Activated CD4-positive, alpha-beta T cell treated with anti-CD3 and anti-CD28 coated beads for 36 hours (primary cell): ENCODE data around the gene TTC34. TPM values are rescaled to one million over a fixed set of nuclear protein-coding genes. Genes with fewer than 3 reads are reported as not detected.
A peak's percentile ranks its signal among the peaks of the same experiment; 100 is the strongest.
"Not testable (repeated sequence)": the region's sequence is repeated elsewhere in the genome, so short reads cannot be mapped to it uniquely, and the experiment has no call there.

Experiments
- ATAC-seq: fragments of 200-7000 bp; cut with Tn5 transposase; one replicate; pipeline ENCODE4 v1.10.0; 2021; ENCODE audit warnings: mild to moderate bottlenecking, moderate library complexity
- CTCF ChIA-PET: fragments of 350-600 bp; sonication (Branson Sonifier 250); formaldehyde crosslinking; loops from one replicate; lab custom pipeline; 2021; ENCODE audit warnings: antibody characterized with exemption; lab: Charles Lee
- POLR2A ChIA-PET: fragments of 350-600 bp; sonication (Branson Sonifier 250); formaldehyde crosslinking; loops from one replicate; lab custom pipeline; 2021; ENCODE audit warnings: antibody characterized with exemption, inconsistent platforms; lab: Charles Lee
- DNase-seq: peaks from one replicate; pipeline ENCODE4 v3.0.0-alpha.2; 2020
- H3K27ac Mint-ChIP-seq: one replicate; pipeline ENCODE4 v1.8.0; 2021; ENCODE audit warnings: mixed read lengths
- H3K27me3 Mint-ChIP-seq: one replicate; pipeline ENCODE4 v1.8.0; 2021; ENCODE audit warnings: mixed read lengths
- H3K36me3 Mint-ChIP-seq: one replicate; pipeline ENCODE4 v1.8.0; 2021; ENCODE audit warnings: low read depth, mixed read lengths
- H3K4me1 Mint-ChIP-seq: one replicate; pipeline ENCODE4 v1.8.0; 2021; ENCODE audit warnings: mixed read lengths
- H3K4me3 Mint-ChIP-seq: one replicate; pipeline ENCODE4 v1.8.0; 2021; ENCODE audit warnings: mild to moderate bottlenecking, moderate library complexity, mixed read lengths
- H3K9me3 Mint-ChIP-seq: one replicate; pipeline ENCODE4 v1.8.0; 2021; ENCODE audit warnings: low read depth, mixed read lengths
- intact Hi-C, 2 experiments: fragments of 100-400 bp; cut with DNase I in 1 of 2; cut with micrococcal nuclease in 1 of 2; formaldehyde crosslinking; loops; one replicate each; pipeline versions ENCODE4 v1.14.2 to v1.15.1; 2022 to 2024; cut with DNase I, micrococcal nuclease
- total RNA-seq, 2 experiments: library from RNA; stranded (reverse); gene quantifications; one replicate each; pipeline ENCODE4 v1.2.3, GENCODE V29; 2021

TTC34 gene
- total RNA-seq, 2 experiments from 2014 or later: 1.3 TPM

DNA sequence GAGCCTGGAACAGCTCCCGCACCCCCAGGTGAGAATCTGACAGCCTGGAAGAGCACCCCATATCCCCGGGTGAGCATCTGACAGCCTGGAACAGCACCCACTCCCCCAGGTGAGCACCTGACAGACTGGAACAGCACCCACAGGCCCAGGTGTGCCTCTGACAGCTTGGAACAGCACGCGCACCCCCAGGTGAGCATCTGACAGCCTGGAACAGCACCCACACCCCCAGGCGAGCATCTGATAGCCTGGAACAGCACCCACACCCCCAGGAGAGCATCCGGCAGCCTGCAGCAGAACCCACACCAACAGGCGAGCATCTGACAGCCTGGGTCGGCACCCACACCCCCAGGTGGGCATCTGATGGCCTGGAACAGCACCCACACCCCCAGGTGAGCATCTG is 141.7 kb downstream of the TTC34 start:
- H3K27me3 Mint-ChIP-seq, intact Hi-C loops, H3K4me3 Mint-ChIP-seq, H3K36me3 Mint-ChIP-seq, ATAC-seq, H3K4me1 Mint-ChIP-seq, H3K9me3 Mint-ChIP-seq, DNase-seq, H3K27ac Mint-ChIP-seq, CTCF ChIA-PET, POLR2A ChIA-PET: not testable (repeated sequence)

DNA sequence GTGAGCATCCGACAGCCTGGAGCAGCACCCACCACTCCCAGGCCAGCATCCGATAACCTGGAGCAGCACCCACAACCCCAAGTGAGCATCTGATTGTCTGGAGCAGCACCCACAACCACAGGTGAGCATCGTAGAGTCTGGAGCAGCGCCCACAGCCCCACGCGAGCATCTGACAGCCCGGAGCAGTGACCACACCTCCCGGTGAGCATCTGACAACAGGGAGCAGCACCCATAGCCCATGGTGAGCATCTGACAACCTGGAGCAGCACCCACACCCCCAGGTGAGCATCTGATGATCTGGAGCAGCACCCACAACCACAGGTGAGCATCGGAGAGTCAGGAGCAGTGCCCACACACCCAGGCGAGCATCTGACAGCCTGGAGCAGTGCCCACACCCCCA is 143.6 kb downstream of the TTC34 start:
- H3K9me3 Mint-ChIP-seq, intact Hi-C loops, H3K4me3 Mint-ChIP-seq, CTCF ChIA-PET, H3K36me3 Mint-ChIP-seq, ATAC-seq, H3K4me1 Mint-ChIP-seq, H3K27ac Mint-ChIP-seq, POLR2A ChIA-PET: not testable (repeated sequence)
- peaks cover 29% of the 10 kb centered on the region for H3K27me3 Mint-ChIP-seq
- peak; percentile 8 for DNase-seq

DNA sequence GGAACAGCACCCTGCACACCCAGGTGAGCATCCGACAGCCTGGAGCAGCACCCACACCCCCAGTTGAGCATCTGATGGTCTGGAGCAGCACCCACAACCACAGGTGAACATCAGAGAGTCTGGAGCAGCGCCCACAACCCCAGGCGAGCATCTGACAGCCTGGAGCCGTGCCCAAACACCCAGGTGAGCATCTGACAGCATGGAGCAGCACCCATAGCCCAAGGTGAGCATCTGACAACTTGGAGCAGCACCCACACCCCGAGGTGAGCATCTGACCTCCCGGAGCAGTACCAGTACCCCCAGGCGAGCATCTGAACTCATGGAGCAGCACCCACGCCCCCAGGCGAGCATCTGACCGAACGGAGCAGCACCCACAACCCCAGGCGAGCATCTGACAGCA is 144.4 kb downstream of the TTC34 start:
- H3K9me3 Mint-ChIP-seq, H3K36me3 Mint-ChIP-seq, POLR2A ChIA-PET, H3K27ac Mint-ChIP-seq, H3K4me1 Mint-ChIP-seq, DNase-seq, ATAC-seq, H3K4me3 Mint-ChIP-seq, intact Hi-C loops, CTCF ChIA-PET: not testable (repeated sequence)
- peaks cover 35% of the 10 kb centered on the region for H3K27me3 Mint-ChIP-seq

DNA sequence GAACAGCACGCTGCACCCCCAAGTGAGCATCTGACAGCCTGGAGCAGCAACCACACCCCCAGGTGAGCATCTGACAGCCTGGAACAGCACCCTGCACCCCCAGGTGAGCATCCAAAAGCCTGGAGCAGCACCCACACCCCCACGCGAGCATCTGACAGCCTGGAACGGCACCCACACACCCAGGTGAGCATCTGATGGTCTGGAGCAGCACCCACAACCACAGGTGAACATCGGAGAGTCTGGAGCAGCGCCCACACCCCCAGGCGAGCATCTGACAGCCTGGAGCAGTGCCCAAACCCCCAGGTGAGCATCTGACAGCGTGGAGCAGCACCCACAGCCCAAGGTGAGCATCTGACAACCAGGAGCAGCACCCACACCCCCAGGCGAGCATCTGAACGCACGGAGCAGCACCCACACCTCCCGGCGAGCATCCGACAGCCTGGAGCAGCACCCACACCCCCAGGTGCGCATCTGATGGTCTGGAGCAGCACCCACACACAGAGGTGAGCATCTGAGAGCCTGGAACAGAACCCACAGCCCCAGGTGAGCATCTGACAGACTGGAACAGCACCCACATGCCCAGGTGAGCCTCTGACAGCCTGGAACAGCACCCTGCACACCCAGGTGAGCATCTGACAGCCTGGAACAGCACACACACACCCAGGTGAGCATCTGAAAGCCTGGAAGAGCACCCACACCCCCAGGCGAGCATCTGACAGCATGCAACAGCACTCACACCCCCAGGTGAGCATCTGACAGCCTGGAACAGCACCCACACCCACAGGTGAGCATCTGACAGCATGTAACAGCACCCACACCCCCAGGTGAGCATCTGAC is 145.7 kb downstream of the TTC34 start:
- H3K27ac Mint-ChIP-seq: not testable (repeated sequence)

DNA sequence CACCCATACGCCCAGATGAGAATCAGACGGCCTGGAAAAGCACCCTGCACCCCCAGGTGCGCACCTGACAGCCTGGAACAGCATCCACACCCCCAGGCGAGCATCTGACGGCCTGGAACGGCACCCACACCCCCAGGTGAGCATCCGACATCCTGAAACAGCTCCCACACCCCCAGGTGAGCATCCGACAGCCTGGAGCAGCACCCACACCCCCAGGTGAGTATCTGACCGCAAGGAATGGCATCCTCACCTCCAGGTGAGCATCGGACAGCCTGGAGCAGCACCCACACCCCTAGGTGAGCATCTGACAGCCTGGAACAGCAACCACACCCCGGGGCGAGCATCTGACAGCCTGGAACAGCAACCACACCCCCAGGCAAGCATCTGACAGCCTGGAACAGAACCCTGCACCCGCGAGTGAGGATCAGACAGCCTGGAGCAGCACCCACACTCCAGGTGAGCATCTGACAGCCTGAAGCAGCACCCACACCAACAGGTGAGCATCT is 147.0 kb downstream of the TTC34 start:
- H3K4me1 Mint-ChIP-seq, ATAC-seq, H3K9me3 Mint-ChIP-seq, H3K36me3 Mint-ChIP-seq, CTCF ChIA-PET, DNase-seq, intact Hi-C loops, H3K4me3 Mint-ChIP-seq, H3K27ac Mint-ChIP-seq, POLR2A ChIA-PET: not testable (repeated sequence)
- peaks cover 37% of the 10 kb centered on the region for H3K27me3 Mint-ChIP-seq

More for the DNA sequence above, 145.7 kb downstream of the TTC34 start:
- H3K4me3 Mint-ChIP-seq, H3K4me1 Mint-ChIP-seq, H3K36me3 Mint-ChIP-seq, intact Hi-C loops, ATAC-seq, POLR2A ChIA-PET, H3K9me3 Mint-ChIP-seq, CTCF ChIA-PET: not testable (repeated sequence)
- DNase-seq: peak; percentile 7
- H3K27me3 Mint-ChIP-seq: peaks cover 37% of the 10 kb centered on the region

DNA sequence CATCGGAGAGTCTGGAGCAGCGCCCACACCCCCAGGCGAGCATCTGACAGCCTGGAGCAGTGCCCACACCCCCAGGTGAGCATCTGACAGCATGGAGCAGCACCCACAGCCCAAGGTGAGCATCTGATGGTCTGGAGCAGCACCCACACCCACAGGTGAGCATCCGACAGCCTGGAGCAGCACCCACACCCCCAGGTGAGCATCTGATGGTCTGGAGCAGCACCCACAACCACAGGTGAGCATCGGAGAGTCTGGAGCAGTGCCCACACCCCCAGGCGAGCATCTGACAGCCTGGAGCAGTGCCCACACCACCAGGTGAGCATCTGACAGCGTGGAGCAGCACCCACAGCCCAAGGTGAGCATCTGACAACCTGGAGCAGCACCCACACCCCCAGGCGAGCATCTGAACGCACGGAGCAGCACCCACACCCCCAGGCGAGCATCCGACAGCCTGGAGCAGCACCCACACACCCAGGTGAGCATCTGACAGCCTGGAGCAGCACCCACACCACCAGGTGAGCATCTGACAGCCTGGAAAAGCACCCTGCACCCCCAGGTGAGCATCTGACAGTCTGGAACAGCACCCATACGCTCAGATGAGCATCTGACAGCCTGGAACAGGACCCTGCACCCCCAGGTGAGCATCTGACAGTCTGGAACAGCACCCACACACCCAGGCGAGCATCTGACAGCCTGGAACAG is 147.6 kb downstream of the TTC34 start:
- H3K4me1 Mint-ChIP-seq, H3K36me3 Mint-ChIP-seq, H3K4me3 Mint-ChIP-seq, POLR2A ChIA-PET, H3K9me3 Mint-ChIP-seq, intact Hi-C loops, CTCF ChIA-PET, ATAC-seq, H3K27ac Mint-ChIP-seq: not testable (repeated sequence)
- peak; percentile 36 for DNase-seq
- peaks cover 37% of the 10 kb centered on the region for H3K27me3 Mint-ChIP-seq

DNA sequence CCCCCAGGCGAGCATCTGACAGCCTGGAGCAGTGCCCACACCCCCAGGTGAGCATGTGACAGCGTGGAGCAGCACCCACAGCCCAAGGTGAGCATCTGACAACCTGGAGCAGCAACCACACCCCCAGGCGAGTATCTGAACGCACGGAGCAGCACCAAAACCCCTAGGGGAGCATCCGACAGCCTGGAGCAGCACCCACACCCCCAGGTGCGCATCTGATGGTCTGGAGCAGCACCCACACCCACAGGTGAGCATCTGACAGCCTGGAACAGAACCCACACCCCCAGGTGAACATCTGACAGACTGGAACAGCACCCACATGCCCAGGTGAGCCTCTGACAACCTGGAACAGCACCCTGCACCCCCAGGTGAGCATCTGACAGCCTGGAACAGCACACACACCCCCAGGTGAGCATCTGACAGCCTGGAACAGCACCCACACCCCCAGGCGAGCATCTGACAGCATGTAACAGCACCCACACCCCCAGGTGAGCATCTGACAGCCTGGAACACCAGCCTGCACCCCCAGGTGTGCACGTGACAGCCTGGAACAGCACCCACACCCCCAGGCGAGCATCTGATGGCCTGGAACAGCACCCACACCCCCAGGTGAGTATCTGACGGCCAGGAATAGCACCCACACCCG is 148.4 kb downstream of the TTC34 start:
- H3K27ac Mint-ChIP-seq, H3K36me3 Mint-ChIP-seq, H3K9me3 Mint-ChIP-seq, H3K4me1 Mint-ChIP-seq, POLR2A ChIA-PET, intact Hi-C loops, CTCF ChIA-PET, ATAC-seq, H3K4me3 Mint-ChIP-seq: not testable (repeated sequence)
- DNase-seq: peak; percentile 31
- H3K27me3 Mint-ChIP-seq: peaks cover 37% of the 10 kb centered on the region

DNA sequence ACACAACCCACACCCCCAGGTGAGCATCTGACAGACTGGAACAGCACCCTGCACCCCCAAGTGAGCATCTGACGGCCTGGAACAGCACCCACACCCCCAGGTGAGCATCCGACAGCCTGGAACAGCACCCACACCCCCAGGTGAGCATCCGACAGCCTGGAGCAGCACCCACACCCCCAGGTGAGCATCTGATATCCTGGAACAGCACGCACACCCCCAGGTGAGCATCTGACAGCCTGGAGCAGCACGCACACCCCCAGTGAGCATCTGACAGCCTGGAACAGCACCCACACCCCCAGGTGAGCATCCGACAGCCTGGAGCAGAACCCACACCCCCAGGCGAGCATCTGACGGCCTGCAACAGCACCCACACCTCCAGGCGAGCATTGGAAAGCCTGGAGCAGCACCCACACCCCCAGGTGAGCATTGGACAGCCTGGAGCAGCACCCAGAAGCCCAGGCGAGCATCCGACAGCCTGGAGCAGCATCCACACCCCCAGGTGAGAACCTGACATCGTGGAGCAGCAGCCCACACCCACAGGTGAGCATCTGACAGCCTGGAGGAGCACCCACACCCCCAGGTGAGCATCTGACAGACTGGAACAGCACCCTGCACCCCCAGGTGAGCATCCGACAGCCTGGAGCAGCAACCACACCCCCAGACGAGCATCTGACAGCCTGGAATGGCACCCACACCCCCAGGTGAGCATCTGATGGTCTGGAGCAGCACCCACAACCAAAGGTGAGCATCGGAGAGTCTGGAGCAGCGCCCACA is 149.2 kb downstream of the TTC34 start:
- not testable (repeated sequence) for H3K27ac Mint-ChIP-seq, ATAC-seq
- peak; percentile 12 for DNase-seq

DNA sequence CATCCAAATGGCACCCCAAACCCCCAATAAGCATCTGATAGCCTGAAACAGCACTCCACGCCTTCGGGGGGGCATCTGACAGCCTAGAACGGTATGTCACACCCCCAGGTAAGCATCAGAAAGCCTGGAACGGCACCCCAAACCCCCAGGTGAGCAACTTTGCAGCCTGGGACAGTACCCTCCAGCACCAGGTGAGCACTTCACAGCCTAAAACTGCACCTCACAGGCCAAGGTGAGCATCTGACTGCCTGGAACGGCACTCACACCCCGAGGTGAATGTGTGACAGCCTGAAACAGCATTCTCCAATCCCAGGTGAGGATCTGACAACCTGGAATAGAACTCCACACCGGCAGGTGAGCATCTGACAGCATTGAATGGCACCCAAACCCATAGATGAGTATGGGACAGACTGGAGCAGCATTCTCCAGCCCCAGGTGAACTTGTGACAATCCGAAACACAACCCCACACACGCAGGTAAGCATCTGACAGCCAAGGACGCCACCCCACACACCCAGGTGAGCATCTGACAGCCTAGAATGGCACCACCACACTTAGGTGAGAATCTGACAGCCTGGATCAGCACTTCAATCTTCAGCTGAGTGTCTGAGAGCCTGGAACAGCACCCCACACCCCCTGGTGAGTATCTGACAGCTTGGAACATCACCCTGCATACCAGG is 150.4 kb downstream of the TTC34 start:
- no peak overlapping the region for H3K4me3 Mint-ChIP-seq

More for the DNA sequence above, 149.2 kb downstream of the TTC34 start:
- CTCF ChIA-PET, POLR2A ChIA-PET, H3K36me3 Mint-ChIP-seq, H3K4me3 Mint-ChIP-seq, H3K4me1 Mint-ChIP-seq, intact Hi-C loops, H3K9me3 Mint-ChIP-seq: not testable (repeated sequence)
- H3K27me3 Mint-ChIP-seq: peaks cover 37% of the 10 kb centered on the region

DNA sequence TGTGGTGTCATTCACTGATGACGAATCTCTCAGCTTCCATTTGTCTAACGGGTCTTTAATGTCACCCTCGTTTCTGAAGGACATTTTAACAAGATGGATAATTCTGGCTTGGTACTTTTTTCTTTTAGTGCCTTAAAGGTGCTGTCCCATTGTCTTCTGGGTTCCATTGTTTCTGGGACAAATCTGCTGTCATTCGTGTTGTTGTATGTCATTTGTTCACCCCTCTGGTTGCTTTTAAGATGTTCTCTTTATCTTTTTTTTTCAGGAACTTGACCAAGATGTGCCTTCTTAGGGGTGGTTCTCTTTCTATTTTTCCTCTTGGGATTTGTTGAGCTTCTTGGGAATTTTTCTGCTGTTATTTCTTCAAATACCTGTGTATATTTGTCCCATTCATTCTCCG is 154.7 kb downstream of the TTC34 start:
- intact Hi-C loops: loop anchor here in 1 of 2 experiments (10.0 kb wide), 1 partner anchor 1128 kb away; the partner anchor contains the start of gene SMIM1
- no peak for ATAC-seq

More for the DNA sequence above, 150.4 kb downstream of the TTC34 start:
- ATAC-seq (no peak), DNase-seq (peak; percentile 2)
- Mint-ChIP-seq H3K4me1 (no peaks in the 10 kb centered on the region), H3K9me3 (peaks cover 11% of the 10 kb centered on the region), H3K36me3 (peaks cover 1% of the 10 kb centered on the region), H3K27ac (no peak overlapping the region), H3K27me3 (peaks cover 36% of the 10 kb centered on the region)
- intact Hi-C loops: no loop called here
- ChIA-PET CTCF (no interaction called here), POLR2A (no interaction called here)

More for the DNA sequence above, 154.7 kb downstream of the TTC34 start:
- peaks cover 3% of the 10 kb centered on the region for H3K36me3 Mint-ChIP-seq
- H3K4me1 Mint-ChIP-seq: no peaks in the 10 kb centered on the region
- H3K27me3 Mint-ChIP-seq: no peaks in the 10 kb centered on the region
- no peak for DNase-seq
- H3K9me3 Mint-ChIP-seq: peaks cover 12% of the 10 kb centered on the region
- CTCF ChIA-PET: no interaction called here
- no peak overlapping the region for H3K27ac Mint-ChIP-seq
- POLR2A ChIA-PET: no interaction called here
- no peak overlapping the region for H3K4me3 Mint-ChIP-seq
